Measurements from ENCODE around the gene CTNNBL1. TPM values are rescaled to one million over a fixed set of nuclear protein-coding genes. Genes with fewer than 3 reads are reported as not detected.

CTNNBL1 gene
- total and polyA plus RNA-seq, 2 experiments from 2014 or later, result 36.3 to 68.7 TPM

DNA sequence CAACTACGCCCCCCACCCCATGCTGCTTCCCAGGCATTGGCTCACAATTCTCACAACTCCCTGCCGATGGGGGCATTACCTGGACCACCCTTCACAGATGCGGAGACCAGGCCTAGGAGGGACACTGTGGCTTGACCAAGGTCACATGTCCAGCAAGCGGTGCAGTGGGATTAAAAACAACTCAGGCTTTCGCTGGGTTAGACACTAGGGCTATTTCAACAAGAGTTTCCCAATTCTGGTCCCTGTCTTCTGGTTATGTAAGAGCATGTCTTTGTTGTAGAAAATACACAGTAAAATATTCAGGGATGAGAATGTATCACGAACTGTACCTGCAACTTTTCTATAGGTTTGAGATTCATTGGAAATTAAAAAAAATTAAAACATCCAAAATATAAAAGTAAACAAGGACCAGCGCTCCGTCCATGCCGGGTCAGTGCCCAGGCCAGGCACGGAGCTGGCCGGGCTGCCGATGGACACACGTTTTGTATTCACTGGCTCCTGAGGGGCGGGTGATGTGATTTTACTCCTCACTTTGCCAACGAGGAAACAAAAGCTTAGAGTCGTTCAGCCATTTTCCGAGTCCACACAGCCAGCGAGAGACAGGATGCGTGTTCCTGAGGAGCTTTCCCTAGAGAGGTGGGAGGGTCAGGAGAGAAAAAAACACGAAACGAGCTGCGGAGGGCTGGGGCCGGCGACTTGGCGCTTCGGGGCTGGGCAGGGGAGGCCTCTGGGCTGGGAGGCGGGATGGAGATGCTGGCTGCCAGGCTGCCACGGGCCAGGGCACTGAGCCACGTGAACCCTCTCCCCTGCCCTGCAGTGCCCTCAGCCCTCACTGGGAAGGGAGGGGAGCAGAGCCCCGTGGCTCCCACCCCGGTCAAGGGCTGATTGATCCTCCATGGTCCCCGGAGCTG lies 192.0 kb downstream of the CTNNBL1 start (continued):
- TF ChIP-seq, protein P1, sequence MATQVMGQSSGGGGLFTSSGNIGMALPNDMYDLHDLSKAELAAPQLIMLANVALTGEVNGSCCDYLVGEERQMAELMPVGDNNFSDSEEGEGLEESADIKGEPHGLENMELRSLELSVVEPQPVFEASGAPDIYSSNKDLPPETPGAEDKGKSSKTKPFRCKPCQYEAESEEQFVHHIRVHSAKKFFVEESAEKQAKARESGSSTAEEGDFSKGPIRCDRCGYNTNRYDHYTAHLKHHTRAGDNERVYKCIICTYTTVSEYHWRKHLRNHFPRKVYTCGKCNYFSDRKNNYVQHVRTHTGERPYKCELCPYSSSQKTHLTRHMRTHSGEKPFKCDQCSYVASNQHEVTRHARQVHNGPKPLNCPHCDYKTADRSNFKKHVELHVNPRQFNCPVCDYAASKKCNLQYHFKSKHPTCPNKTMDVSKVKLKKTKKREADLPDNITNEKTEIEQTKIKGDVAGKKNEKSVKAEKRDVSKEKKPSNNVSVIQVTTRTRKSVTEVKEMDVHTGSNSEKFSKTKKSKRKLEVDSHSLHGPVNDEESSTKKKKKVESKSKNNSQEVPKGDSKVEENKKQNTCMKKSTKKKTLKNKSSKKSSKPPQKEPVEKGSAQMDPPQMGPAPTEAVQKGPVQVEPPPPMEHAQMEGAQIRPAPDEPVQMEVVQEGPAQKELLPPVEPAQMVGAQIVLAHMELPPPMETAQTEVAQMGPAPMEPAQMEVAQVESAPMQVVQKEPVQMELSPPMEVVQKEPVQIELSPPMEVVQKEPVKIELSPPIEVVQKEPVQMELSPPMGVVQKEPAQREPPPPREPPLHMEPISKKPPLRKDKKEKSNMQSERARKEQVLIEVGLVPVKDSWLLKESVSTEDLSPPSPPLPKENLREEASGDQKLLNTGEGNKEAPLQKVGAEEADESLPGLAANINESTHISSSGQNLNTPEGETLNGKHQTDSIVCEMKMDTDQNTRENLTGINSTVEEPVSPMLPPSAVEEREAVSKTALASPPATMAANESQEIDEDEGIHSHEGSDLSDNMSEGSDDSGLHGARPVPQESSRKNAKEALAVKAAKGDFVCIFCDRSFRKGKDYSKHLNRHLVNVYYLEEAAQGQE (IDR thresholded peaks at IDR 0.05; ENCODE audit: unreplicated experiment), result no peak
- no peak for TF ChIP-seq EZH2 (IDR thresholded peaks at IDR 0.05; ENCODE audit: low read depth, unreplicated experiment)
- TF ChIP-seq, protein P2, sequence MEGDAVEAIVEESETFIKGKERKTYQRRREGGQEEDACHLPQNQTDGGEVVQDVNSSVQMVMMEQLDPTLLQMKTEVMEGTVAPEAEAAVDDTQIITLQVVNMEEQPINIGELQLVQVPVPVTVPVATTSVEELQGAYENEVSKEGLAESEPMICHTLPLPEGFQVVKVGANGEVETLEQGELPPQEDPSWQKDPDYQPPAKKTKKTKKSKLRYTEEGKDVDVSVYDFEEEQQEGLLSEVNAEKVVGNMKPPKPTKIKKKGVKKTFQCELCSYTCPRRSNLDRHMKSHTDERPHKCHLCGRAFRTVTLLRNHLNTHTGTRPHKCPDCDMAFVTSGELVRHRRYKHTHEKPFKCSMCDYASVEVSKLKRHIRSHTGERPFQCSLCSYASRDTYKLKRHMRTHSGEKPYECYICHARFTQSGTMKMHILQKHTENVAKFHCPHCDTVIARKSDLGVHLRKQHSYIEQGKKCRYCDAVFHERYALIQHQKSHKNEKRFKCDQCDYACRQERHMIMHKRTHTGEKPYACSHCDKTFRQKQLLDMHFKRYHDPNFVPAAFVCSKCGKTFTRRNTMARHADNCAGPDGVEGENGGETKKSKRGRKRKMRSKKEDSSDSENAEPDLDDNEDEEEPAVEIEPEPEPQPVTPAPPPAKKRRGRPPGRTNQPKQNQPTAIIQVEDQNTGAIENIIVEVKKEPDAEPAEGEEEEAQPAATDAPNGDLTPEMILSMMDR (conservative IDR thresholded peaks at IDR 0.05; ENCODE audit: low read depth in 2 of 2), result no peak
- no peak for TF ChIP-seq ZNF331 (CRISPR knock-in tag; IDR thresholded peaks at IDR 0.05; ENCODE audit: low read depth)
- no peak for TF ChIP-seq STAT1 (IDR thresholded peaks at IDR 0.05; ENCODE audit: unreplicated experiment)
- TF ChIP-seq CREB1 (CRISPR knock-in tag; IDR thresholded peaks at IDR 0.05; ENCODE audit: low read depth), result no peak

DNA sequence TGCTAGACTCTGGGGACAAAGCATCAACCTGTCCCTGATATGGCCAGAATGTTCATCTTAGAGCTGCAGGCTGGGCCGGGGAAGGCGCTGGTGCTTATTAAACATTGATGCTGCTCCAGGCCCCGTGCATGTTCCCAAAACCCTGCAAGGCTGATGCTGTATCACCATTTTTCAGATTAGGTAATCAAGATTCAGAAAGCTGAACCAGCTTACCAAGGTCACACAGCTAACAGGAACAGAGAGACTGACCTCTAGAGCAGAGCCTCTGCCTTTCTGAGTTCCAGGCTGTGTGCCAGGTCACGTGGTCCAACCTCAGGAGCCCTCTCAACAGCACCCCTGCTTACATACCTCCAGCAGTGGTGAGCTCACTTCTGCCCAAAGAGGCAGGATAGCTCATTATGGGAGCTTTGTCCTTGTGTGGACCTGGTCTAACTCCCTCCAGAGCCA lies 193.0 kb downstream of the CTNNBL1 start:
- H2AFZ ChIP-seq, result no peak overlapping the region
- DNase-seq (ENCODE audit: low spot score) (no peak), ATAC-seq (no peak)
- no peaks in the 10 kb centered on the region; the same call in 2 of the 3 replicates for H3K9me3 Mint-ChIP-seq
- no peaks in the 10 kb centered on the region for H3K9me2 ChIP-seq (ENCODE audit: insufficient read depth)
- peaks cover 12% of the 10 kb centered on the region for H3K27me3 Mint-ChIP-seq (ENCODE audit: insufficient read depth, low read depth, poor library complexity)
- no peak overlapping the region for H3K4me2 ChIP-seq
- H3K27ac Mint-ChIP-seq, result no peak overlapping the region
- no peak overlapping the region for H3K4me3 ChIP-seq
- no peaks in the 10 kb centered on the region for H3F3A ChIP-seq (replicated peaks; ENCODE audit: low read depth)
- no peaks in the 10 kb centered on the region for H3K27me3 ChIP-seq (ENCODE audit: insufficient read depth)
- no peaks in the 10 kb centered on the region for H3K36me3 ChIP-seq (ENCODE audit: insufficient read depth)
- no peaks in the 10 kb centered on the region for H3K4me1 ChIP-seq (ENCODE audit: insufficient read depth)
- no peaks in the 10 kb centered on the region; the same call in 1 of the 2 replicates for H4K20me1 ChIP-seq (replicated peaks; ENCODE audit: insufficient read depth)
- no peaks in the 10 kb centered on the region; the same call in 2 of the 3 replicates for H3K36me3 Mint-ChIP-seq (ENCODE audit: low read depth)
- H3K4me3 Mint-ChIP-seq, result no peak overlapping the region
- no peak overlapping the region for H3K27ac ChIP-seq (ENCODE audit: low read depth)
- H3K4me1 Mint-ChIP-seq, result peaks cover 7% of the 10 kb centered on the region
- H3K79me2 ChIP-seq (replicated peaks; ENCODE audit: insufficient read depth), result no peaks in the 10 kb centered on the region
- TF ChIP-seq EZH2 (IDR thresholded peaks at IDR 0.05; ENCODE audit: low read depth, unreplicated experiment) (no peak), ZNF114 (CRISPR knock-in tag; IDR thresholded peaks at IDR 0.05) (no peak), JUNB (IDR thresholded peaks at IDR 0.05; ENCODE audit: unreplicated experiment) (no peak), EZH2phosphoT487 (IDR thresholded peaks at IDR 0.05; ENCODE audit: unreplicated experiment) (no peak), ZNF331 (CRISPR knock-in tag; IDR thresholded peaks at IDR 0.05; ENCODE audit: low read depth) (no peak), STAT1 (IDR thresholded peaks at IDR 0.05; ENCODE audit: unreplicated experiment) (no peak), NANOG (IDR thresholded peaks at IDR 0.05; ENCODE audit: borderline replicate concordance) (no peak), POLR2AphosphoS5 (IDR thresholded peaks at IDR 0.05; ENCODE audit: low read depth) (no peak)
- TF ChIP-seq, protein P2 (conservative IDR thresholded peaks at IDR 0.05; ENCODE audit: low read depth in 2 of 2), result no peak
- TF ChIP-seq, protein P3, sequence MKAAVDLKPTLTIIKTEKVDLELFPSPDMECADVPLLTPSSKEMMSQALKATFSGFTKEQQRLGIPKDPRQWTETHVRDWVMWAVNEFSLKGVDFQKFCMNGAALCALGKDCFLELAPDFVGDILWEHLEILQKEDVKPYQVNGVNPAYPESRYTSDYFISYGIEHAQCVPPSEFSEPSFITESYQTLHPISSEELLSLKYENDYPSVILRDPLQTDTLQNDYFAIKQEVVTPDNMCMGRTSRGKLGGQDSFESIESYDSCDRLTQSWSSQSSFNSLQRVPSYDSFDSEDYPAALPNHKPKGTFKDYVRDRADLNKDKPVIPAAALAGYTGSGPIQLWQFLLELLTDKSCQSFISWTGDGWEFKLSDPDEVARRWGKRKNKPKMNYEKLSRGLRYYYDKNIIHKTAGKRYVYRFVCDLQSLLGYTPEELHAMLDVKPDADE (IDR thresholded peaks at IDR 0.05), result no peak

Data from GM23338 (cell line).